Liver (tissue), 3 donors: Measurements from ENCODE around the gene EFEMP2.

Experiments
- FOXA1 ChIP-seq: IDR thresholded peaks from 2 replicates; pipeline ENCODE4 v1.6.1; 2016; ENCODE audit warnings: antibody characterized with exemption
- RAD21 ChIP-seq, 2 donors: IDR thresholded peaks; 2 replicates each; pipeline ENCODE4 v1.6.1; 2016; ENCODE audit warnings: antibody characterized with exemption in 2 of 2, mild to moderate bottlenecking in 2 of 2
- YY1 ChIP-seq: IDR thresholded peaks from 2 replicates; pipeline ENCODE4 v1.6.1; 2016; ENCODE audit warnings: antibody characterized with exemption, mild to moderate bottlenecking
- TF ChIP-seq, protein P1 (sequence below): fragments of 150-350 bp; IDR thresholded peaks from 2 replicates; pipeline ENCODE4 v1.5.1; 2017; ENCODE audit warnings: improper control_type of control experiment, low read depth, low read length; ENCODE audit not compliant: missing input control
- TF ChIP-seq, protein P2 (sequence below): IDR thresholded peaks from 2 replicates; pipeline ENCODE4 v1.6.1; 2016; ENCODE audit warnings: antibody characterized with exemption
- donor health status: healthy.
- donor health status: healthy.

DNA sequence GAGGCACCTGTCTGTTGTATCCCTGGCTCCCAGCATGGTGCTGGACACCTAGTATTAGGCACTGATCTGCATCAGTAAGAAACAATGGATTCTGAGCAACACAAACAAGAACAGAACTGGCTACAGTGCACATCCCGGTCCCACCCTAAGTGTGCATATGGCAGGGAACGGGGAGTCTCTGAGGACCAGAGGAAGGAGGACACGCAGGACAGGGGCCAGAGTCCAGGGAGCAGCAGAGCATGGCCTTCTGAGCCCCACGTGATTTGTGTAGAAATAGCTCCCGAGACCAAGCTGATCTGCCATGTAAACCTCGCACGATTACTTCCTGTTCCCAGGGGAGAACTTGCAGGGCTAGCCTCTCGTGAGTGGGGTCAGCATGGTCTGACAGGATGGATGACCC, 51.5 kb downstream of the EFEMP2 start:
- TF ChIP-seq, protein P1, sequence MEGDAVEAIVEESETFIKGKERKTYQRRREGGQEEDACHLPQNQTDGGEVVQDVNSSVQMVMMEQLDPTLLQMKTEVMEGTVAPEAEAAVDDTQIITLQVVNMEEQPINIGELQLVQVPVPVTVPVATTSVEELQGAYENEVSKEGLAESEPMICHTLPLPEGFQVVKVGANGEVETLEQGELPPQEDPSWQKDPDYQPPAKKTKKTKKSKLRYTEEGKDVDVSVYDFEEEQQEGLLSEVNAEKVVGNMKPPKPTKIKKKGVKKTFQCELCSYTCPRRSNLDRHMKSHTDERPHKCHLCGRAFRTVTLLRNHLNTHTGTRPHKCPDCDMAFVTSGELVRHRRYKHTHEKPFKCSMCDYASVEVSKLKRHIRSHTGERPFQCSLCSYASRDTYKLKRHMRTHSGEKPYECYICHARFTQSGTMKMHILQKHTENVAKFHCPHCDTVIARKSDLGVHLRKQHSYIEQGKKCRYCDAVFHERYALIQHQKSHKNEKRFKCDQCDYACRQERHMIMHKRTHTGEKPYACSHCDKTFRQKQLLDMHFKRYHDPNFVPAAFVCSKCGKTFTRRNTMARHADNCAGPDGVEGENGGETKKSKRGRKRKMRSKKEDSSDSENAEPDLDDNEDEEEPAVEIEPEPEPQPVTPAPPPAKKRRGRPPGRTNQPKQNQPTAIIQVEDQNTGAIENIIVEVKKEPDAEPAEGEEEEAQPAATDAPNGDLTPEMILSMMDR, result no peak
- TF ChIP-seq YY1 (peak; percentile 46), RAD21 (IDR thresholded peaks at IDR 0.05) (no peak), FOXA1 (no peak)
- TF ChIP-seq, protein P2, sequence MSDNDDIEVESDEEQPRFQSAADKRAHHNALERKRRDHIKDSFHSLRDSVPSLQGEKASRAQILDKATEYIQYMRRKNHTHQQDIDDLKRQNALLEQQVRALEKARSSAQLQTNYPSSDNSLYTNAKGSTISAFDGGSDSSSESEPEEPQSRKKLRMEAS, result no peak
